ENCODE results near the gene AKAIN1.

The AKAIN1 gene

GRCh38 chr18:5097116-5097703 lies 99.8 kb downstream of the AKAIN1 start:
- no peak overlapping the region for H3K27ac Mint-ChIP-seq
- ATAC-seq (replicated peaks) (no peak), DNase-seq (no peak)
- H3K27me3 Mint-ChIP-seq: no peaks in the 10 kb centered on the region
- H3K4me1 Mint-ChIP-seq: no peaks in the 10 kb centered on the region
- no peaks in the 10 kb centered on the region for H3K36me3 Mint-ChIP-seq
- H3K4me3 Mint-ChIP-seq: no peak overlapping the region
- peaks cover 0 to 4% of the 10 kb centered on the region in 2 donors for H3K9me3 Mint-ChIP-seq

GRCh38 chr18:5095239-5095638 lies 101.8 kb downstream of the AKAIN1 start:
- H3K27me3 Mint-ChIP-seq: no peaks in the 10 kb centered on the region
- H3K4me3 Mint-ChIP-seq: no peak overlapping the region
- H3K4me1 Mint-ChIP-seq: no peaks in the 10 kb centered on the region
- no peaks in the 10 kb centered on the region for H3K36me3 Mint-ChIP-seq
- H3K9me3 Mint-ChIP-seq: peaks cover 3 to 6% of the 10 kb centered on the region in 2 donors
- H3K27ac Mint-ChIP-seq: no peak overlapping the region
- DNase-seq: no peak
- ATAC-seq (replicated peaks): no peak

GRCh38 chr18:5093902-5094301 lies 103.2 kb downstream of the AKAIN1 start:
- H3K4me1 Mint-ChIP-seq: no peaks in the 10 kb centered on the region
- no peaks in the 10 kb centered on the region for H3K27me3 Mint-ChIP-seq
- no peak overlapping the region for H3K4me3 Mint-ChIP-seq
- no peaks in the 10 kb centered on the region for H3K36me3 Mint-ChIP-seq
- ATAC-seq (replicated peaks): no peak
- DNase-seq: no peak
- H3K27ac Mint-ChIP-seq: no peak overlapping the region
- peaks cover 8 to 9% of the 10 kb centered on the region in 2 donors for H3K9me3 Mint-ChIP-seq

Measured in stimulated activated naive B cell treated with anti-CD40 and anti-IgM and Interleukin-4, amounts not matched to agents 10 μg/mL and 1 μg/mL and 100 μg/mL, for 72 hours (primary cell).